AG09309 (cell line): ENCODE results near the gene NSD2.
"Not testable (repeated sequence)": the region's sequence is repeated elsewhere in the genome, so short reads cannot be mapped to it uniquely, and the experiment has no call there.

Experiments
- DNase-seq: peaks from one replicate; pipeline ENCODE4 v3.0.0-alpha.2; 2010; ENCODE audit warnings: low read depth
- H3K4me3 ChIP-seq: 2 replicates; pipeline ENCODE4 v1.5.1; 2011; ENCODE audit warnings: mild to moderate bottlenecking, low read depth, low read length, moderate library complexity; ENCODE audit not compliant: control insufficient read depth
- CTCF ChIP-seq: IDR thresholded peaks from 2 replicates; pipeline ENCODE4 v1.5.1; 2011; ENCODE audit warnings: mild to moderate bottlenecking, low read depth, low read length, inconsistent platforms; ENCODE audit not compliant: insufficient read depth, control insufficient read depth; ENCODE audit errors: missing control alignments

NSD2 gene

GRCh38 chr4:1842339-1842895 is 28.8 kb upstream of the NSD2 start:
- H3K4me3 ChIP-seq: no peak overlapping the region
- no peak for TF ChIP-seq CTCF
- DNase-seq: no peak

- DNase-seq: peak; percentile 42
- no peak for TF ChIP-seq CTCF
- no peak overlapping the region for H3K4me3 ChIP-seq
Observed at GRCh38 chr4:1842993-1843448, 28.2 kb upstream of the NSD2 start.

- no peak for TF ChIP-seq CTCF
- DNase-seq: no peak
- no peak overlapping the region for H3K4me3 ChIP-seq
Observed at GRCh38 chr4:1843852-1844251, 27.3 kb upstream of the NSD2 start.

- H3K4me3 ChIP-seq, DNase-seq: not testable (repeated sequence)
Observed at GRCh38 chr4:1844618-1845017, 26.6 kb upstream of the NSD2 start.

GRCh38 chr4:1846580-1846979 is 24.6 kb upstream of the NSD2 start:
- DNase-seq: no peak
- no peak for TF ChIP-seq CTCF
- no peak overlapping the region for H3K4me3 ChIP-seq

GRCh38 chr4:1850276-1850675 is 20.9 kb upstream of the NSD2 start:
- TF ChIP-seq CTCF: no peak
- DNase-seq: no peak
- no peak overlapping the region for H3K4me3 ChIP-seq

- H3K4me3 ChIP-seq: no peak overlapping the region
- no peak for DNase-seq
- no peak for TF ChIP-seq CTCF
Observed at GRCh38 chr4:1851160-1851559, 20.0 kb upstream of the NSD2 start.
